ENCODE results near the gene HDAC1. TPM values are rescaled to one million over a fixed set of nuclear protein-coding genes. Genes with fewer than 3 reads are reported as not detected.

Gene HDAC1
- total and polyA plus RNA-seq, 2 donors (not counting 1 experiment from before 2014, with no cell fraction given) = 100 to 159 TPM

- Histone ChIP-seq H3K9me3 (ENCODE audit: control insufficient read depth, insufficient read depth, low read depth, low read length) (no peaks in the 10 kb centered on the region), H4K20me1 (ENCODE audit: control insufficient read depth, extremely low read depth, insufficient read depth, low read length) (no peaks in the 10 kb centered on the region), H3K36me3 (ENCODE audit: control insufficient read depth, insufficient read depth, low read length) (peaks cover 5% of the 10 kb centered on the region), H2AFZ (ENCODE audit: low read length) (no peak overlapping the region), H3K79me2 (ENCODE audit: control insufficient read depth, insufficient read depth, low read length) (peaks cover 12% of the 10 kb centered on the region), H3K4me2 (ENCODE audit: extremely low read depth, insufficient read depth, low read length) (no peak overlapping the region), H3K4me3 (replicated peaks in 1 of 4; ENCODE audit: control extremely low read depth in 1 of 4, insufficient read depth in 1 of 4, low read depth in 3 of 4, low read length in 4 of 4) (no peak overlapping the region), H3K9ac (ENCODE audit: insufficient read depth, low read length) (no peak overlapping the region), H3K27ac (ENCODE audit: insufficient read depth, low read length) (no peak overlapping the region), H3K4me1 (ENCODE audit: control insufficient read depth, extremely low read depth, insufficient read depth, low read length) (no peaks in the 10 kb centered on the region), H3K27me3 (ENCODE audit: control insufficient read depth, insufficient read depth, low read length) (no peaks in the 10 kb centered on the region)
- no peak for TF ChIP-seq CTCF (conservative IDR thresholded peaks at IDR 0.05 in 1 of 2, IDR thresholded peaks at IDR 0.05 in 1 of 2; ENCODE audit: low read depth in 1 of 2, low read length in 2 of 2)
- TF ChIP-seq EZH2 (IDR thresholded peaks at IDR 0.05; ENCODE audit: low read length, missing control alignments) = no peak
- peak in 1 of 2 donors; percentile 34 for DNase-seq (ENCODE audit: low read depth in 2 of 2)
Measured at GRCh38 chr1:32307324-32307723, 15.4 kb downstream of the HDAC1 start.

GRCh38 chr1:32309960-32310359 is 18.1 kb downstream of the HDAC1 start:
- Histone ChIP-seq H3K4me3 (replicated peaks in 1 of 4; ENCODE audit: control extremely low read depth in 1 of 4, insufficient read depth in 1 of 4, low read depth in 3 of 4, low read length in 4 of 4) (no peak overlapping the region), H3K27ac (ENCODE audit: insufficient read depth, low read length) (no peak overlapping the region), H3K79me2 (ENCODE audit: control insufficient read depth, insufficient read depth, low read length) (peaks cover 12% of the 10 kb centered on the region), H3K36me3 (ENCODE audit: control insufficient read depth, insufficient read depth, low read length) (peaks cover 2% of the 10 kb centered on the region), H3K27me3 (ENCODE audit: control insufficient read depth, insufficient read depth, low read length) (no peaks in the 10 kb centered on the region), H2AFZ (ENCODE audit: low read length) (no peak overlapping the region), H3K9ac (ENCODE audit: insufficient read depth, low read length) (no peak overlapping the region), H3K4me1 (ENCODE audit: control insufficient read depth, extremely low read depth, insufficient read depth, low read length) (no peaks in the 10 kb centered on the region), H3K4me2 (ENCODE audit: extremely low read depth, insufficient read depth, low read length) (no peak overlapping the region), H4K20me1 (ENCODE audit: control insufficient read depth, extremely low read depth, insufficient read depth, low read length) (no peaks in the 10 kb centered on the region), H3K9me3 (ENCODE audit: control insufficient read depth, insufficient read depth, low read depth, low read length) (no peaks in the 10 kb centered on the region)
- DNase-seq (ENCODE audit: low read depth in 2 of 2) = no peak
- TF ChIP-seq CTCF (conservative IDR thresholded peaks at IDR 0.05 in 1 of 2, IDR thresholded peaks at IDR 0.05 in 1 of 2; ENCODE audit: low read depth in 1 of 2, low read length in 2 of 2) = no peak
- no peak for TF ChIP-seq EZH2 (IDR thresholded peaks at IDR 0.05; ENCODE audit: low read length, missing control alignments)

- H3K4me2 ChIP-seq (ENCODE audit: extremely low read depth, insufficient read depth, low read length) = no peak overlapping the region
- H3K79me2 ChIP-seq (ENCODE audit: control insufficient read depth, insufficient read depth, low read length) = peaks cover 12% of the 10 kb centered on the region
- H2AFZ ChIP-seq (ENCODE audit: low read length) = no peak overlapping the region
- no peak overlapping the region for H3K9ac ChIP-seq (ENCODE audit: insufficient read depth, low read length)
- H3K4me3 ChIP-seq (replicated peaks in 1 of 4; ENCODE audit: control extremely low read depth in 1 of 4, insufficient read depth in 1 of 4, low read depth in 3 of 4, low read length in 4 of 4) = no peak overlapping the region
- no peak overlapping the region for H3K27ac ChIP-seq (ENCODE audit: insufficient read depth, low read length)
- H4K20me1 ChIP-seq (ENCODE audit: control insufficient read depth, extremely low read depth, insufficient read depth, low read length) = no peaks in the 10 kb centered on the region
- H3K4me1 ChIP-seq (ENCODE audit: control insufficient read depth, extremely low read depth, insufficient read depth, low read length) = no peaks in the 10 kb centered on the region
- H3K27me3 ChIP-seq (ENCODE audit: control insufficient read depth, insufficient read depth, low read length) = no peaks in the 10 kb centered on the region
- no peaks in the 10 kb centered on the region for H3K9me3 ChIP-seq (ENCODE audit: control insufficient read depth, insufficient read depth, low read depth, low read length)
- H3K36me3 ChIP-seq (ENCODE audit: control insufficient read depth, insufficient read depth, low read length) = no peaks in the 10 kb centered on the region
- TF ChIP-seq EZH2 (IDR thresholded peaks at IDR 0.05; ENCODE audit: low read length, missing control alignments) (no peak), CTCF (conservative IDR thresholded peaks at IDR 0.05 in 1 of 2, IDR thresholded peaks at IDR 0.05 in 1 of 2; ENCODE audit: low read depth in 1 of 2, low read length in 2 of 2) (no peak)
- DNase-seq (ENCODE audit: low read depth in 2 of 2) = no peak
Measured at GRCh38 chr1:32311709-32312393, 20.0 kb downstream of the HDAC1 start.

All from fibroblast of lung (primary cell).